ENCODE data around the gene CCDC178. TPM values are rescaled to one million over a fixed set of nuclear protein-coding genes. Genes with fewer than 3 reads are reported as not detected.

CCDC178 gene
- polyA plus RNA-seq, 1 donor from 2014 or later: not detected

GRCh38 chr18:32998285-32998684, 442.2 kb downstream of the CCDC178 start:
- H3K79me2 ChIP-seq (replicated peaks; ENCODE audit: insufficient read depth, low read length): no peaks in the 10 kb centered on the region
- no peak overlapping the region for H3K4me3 ChIP-seq (ENCODE audit: low read length)
- TF ChIP-seq TAF1 (IDR thresholded peaks at IDR 0.05; ENCODE audit: low read depth) (no peak), POLR2AphosphoS5 (IDR thresholded peaks at IDR 0.05) (no peak), RAD21 (conservative IDR thresholded peaks at IDR 0.05) (no peak), CTCF (IDR thresholded peaks at IDR 0.05; ENCODE audit: poor library complexity, severe bottlenecking) (no peak)
- H3K9me3 ChIP-seq (ENCODE audit: low read length): no peaks in the 10 kb centered on the region
- H3K36me3 ChIP-seq (ENCODE audit: insufficient read depth, low read length): no peaks in the 10 kb centered on the region
- H3K27ac ChIP-seq (ENCODE audit: low read length): no peak overlapping the region
- H3K9ac ChIP-seq (ENCODE audit: low read length): no peak overlapping the region
- H3K9me2 ChIP-seq (ENCODE audit: insufficient read depth, low read length): no peaks in the 10 kb centered on the region
- H2AFZ ChIP-seq (ENCODE audit: low read depth, low read length): no peak overlapping the region
- H3K4me2 ChIP-seq (ENCODE audit: low read length): no peak overlapping the region
- H4K20me1 ChIP-seq (ENCODE audit: insufficient read depth): no peaks in the 10 kb centered on the region
- H3F3A ChIP-seq (ENCODE audit: insufficient read depth, low read length, poor library complexity, severe bottlenecking): no peaks in the 10 kb centered on the region
- no peaks in the 10 kb centered on the region for H3K27me3 ChIP-seq (ENCODE audit: insufficient read depth, low read depth, low read length)

GRCh38 chr18:32983721-32984120, 456.8 kb downstream of the CCDC178 start:
- Histone ChIP-seq H3K79me2 (replicated peaks; ENCODE audit: insufficient read depth, low read length) (no peaks in the 10 kb centered on the region), H2AFZ (ENCODE audit: low read depth, low read length) (no peak overlapping the region), H3K9me2 (ENCODE audit: insufficient read depth, low read length) (no peaks in the 10 kb centered on the region), H3K4me2 (ENCODE audit: low read length) (no peak overlapping the region), H3K4me3 (ENCODE audit: low read length) (no peak overlapping the region), H4K20me1 (ENCODE audit: insufficient read depth) (no peaks in the 10 kb centered on the region), H3K9ac (ENCODE audit: low read length) (no peak overlapping the region), H3K27me3 (ENCODE audit: insufficient read depth, low read depth, low read length) (no peaks in the 10 kb centered on the region), H3K36me3 (ENCODE audit: insufficient read depth, low read length) (no peaks in the 10 kb centered on the region), H3K9me3 (ENCODE audit: low read length) (no peaks in the 10 kb centered on the region), H3K27ac (ENCODE audit: low read length) (no peak overlapping the region), H3F3A (ENCODE audit: insufficient read depth, low read length, poor library complexity, severe bottlenecking) (no peaks in the 10 kb centered on the region)
- no peak for TF ChIP-seq EZH2 (IDR thresholded peaks at IDR 0.05; ENCODE audit: borderline replicate concordance, insufficient read depth, low read length, poor library complexity, severe bottlenecking)
- no peak for TF ChIP-seq POLR2AphosphoS5 (IDR thresholded peaks at IDR 0.05)
- TF ChIP-seq TAF1 (IDR thresholded peaks at IDR 0.05; ENCODE audit: low read depth): no peak
- no peak for TF ChIP-seq SMC3 (conservative IDR thresholded peaks at IDR 0.05; ENCODE audit: poor library complexity)
- no peak for TF ChIP-seq MXI1 (conservative IDR thresholded peaks at IDR 0.05; ENCODE audit: poor library complexity, severe bottlenecking)
- TF ChIP-seq EP300 (conservative IDR thresholded peaks at IDR 0.05; ENCODE audit: poor library complexity, severe bottlenecking): no peak
- no peak for TF ChIP-seq RAD21 (conservative IDR thresholded peaks at IDR 0.05)
- no peak for TF ChIP-seq REST (IDR thresholded peaks at IDR 0.05; ENCODE audit: borderline replicate concordance)
- no peak for TF ChIP-seq CTCF (IDR thresholded peaks at IDR 0.05; ENCODE audit: poor library complexity, severe bottlenecking)
